NCI-H1694 treated with DMSO at 0.1 percent for 48 hours (cell line): ENCODE data around the gene ZNF638.

Source experiments
- DNase-seq: peaks from one replicate; lab custom pipeline; 2025; lab: John Stamatoyannopoulos, UW

Gene ZNF638

GRCh38 chr2:71336802-71337201 is 5.2 kb downstream of the ZNF638 start:
- DNase-seq = no peak

GRCh38 chr2:71337776-71338175 is 6.2 kb downstream of the ZNF638 start:
- no peak for DNase-seq

DNA sequence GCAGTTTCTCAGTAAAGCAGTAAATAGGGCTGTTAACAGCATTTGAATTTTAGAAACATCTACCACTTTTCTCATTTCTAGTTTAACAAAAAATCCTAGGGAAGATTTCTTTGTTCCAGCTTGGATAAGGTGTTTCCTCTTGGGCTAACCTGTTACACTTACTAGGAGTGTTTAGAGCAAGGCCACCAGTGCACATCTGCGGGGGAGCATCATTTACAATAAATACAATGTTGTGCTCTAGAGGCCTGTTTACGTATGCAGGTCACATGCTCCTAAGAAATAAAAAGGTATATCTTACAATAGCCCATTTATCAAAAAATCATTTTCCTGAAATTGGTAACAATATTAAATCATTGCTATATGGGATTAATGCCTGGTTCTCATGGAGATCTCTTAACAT is 8.1 kb downstream of the ZNF638 start:
- no peak for DNase-seq

GRCh38 chr2:71340176-71340575 is 8.6 kb downstream of the ZNF638 start:
- DNase-seq = no peak

DNA sequence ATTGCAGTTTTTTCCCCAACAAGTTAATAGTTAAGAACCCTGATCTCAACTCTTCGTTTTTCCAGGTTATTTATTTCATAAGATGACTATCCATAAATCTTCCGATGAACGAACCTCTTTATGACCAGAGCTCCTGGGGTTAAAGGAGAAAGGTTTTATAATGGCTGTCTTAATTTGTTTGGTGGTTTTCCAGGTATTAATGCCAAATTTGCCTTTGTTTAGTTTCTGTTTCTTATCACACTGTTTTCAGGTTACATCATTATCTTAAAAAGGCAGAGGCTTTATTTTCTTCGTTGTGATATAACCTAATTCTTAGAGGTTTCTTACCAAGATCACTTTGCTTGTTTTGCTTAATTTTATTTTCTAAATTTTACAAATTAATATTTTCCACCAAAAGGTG is 10.1 kb downstream of the ZNF638 start:
- no peak for DNase-seq

GRCh38 chr2:71346065-71346464 is 14.5 kb downstream of the ZNF638 start:
- no peak for DNase-seq

DNA sequence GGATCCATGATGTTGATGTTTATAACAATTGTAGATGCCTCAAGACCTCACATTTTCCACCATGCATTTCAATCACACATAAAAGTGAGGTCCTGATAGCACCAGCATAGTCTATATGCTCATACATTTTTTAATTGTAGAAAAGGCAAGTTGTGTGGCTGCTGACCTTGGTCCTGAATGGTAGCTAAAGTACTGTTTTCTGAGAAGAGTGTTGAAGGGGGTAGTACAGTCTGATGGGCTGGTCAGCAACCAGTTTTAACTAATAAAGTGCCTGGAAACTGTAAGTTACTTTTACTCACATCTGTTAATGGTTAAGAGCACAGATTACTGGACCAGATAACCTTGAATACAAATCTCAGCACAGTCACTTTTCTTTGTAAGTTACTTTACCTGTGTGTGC is 15.9 kb downstream of the ZNF638 start:
- no peak for DNase-seq

GRCh38 chr2:71348302-71348701 is 16.7 kb downstream of the ZNF638 start:
- no peak for DNase-seq

DNA sequence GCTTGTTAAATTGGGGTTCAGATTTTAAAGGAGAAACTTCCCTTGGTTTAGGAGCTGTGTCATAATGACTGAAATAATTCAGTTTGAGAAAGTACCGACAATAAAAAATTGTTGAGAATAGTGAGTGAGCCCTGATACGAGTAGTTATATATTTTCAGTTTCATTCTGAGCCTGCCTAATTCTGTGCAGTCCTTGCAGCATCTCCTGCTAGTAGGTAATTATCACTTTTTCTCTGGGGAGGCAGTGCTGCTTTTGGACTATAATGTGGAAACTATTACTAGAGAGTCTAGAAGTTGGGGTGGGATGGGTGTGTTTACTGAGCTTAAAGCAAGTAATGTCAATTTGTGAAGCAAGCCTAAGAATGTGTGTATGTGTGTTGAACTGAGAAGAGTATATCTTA is 21.7 kb downstream of the ZNF638 start:
- DNase-seq = no peak

- DNase-seq = no peak
Measured at GRCh38 chr2:71358931-71359671, 27.5 kb downstream of the ZNF638 start.

DNA sequence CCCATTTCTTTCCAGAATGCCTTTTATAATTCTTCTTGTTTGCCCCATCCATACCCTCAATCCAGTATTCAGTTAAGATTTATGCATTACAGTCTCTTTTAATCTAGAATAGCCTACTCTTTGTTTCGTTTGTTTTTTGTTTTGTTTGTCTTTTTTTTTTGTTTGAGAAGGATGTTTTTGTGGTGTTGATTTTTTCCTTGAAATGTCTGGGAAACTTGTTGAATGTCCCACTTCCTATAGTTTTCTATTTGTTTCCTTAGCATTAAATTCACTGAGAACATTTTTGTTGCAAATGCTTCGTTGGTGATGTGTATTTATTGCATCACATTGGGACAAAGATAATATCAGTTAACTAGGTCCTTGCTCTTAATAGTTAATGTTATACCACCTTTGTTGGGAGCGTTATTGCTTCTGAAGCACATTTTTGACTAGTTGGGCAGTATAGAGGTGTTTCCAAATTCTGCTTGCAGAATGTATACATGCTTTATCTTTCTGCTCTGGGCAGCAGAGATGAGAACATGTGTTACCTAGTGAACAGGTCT is 28.9 kb downstream of the ZNF638 start:
- no peak for DNase-seq

GRCh38 chr2:71361631-71362030 is 30.0 kb downstream of the ZNF638 start:
- DNase-seq = no peak

DNA sequence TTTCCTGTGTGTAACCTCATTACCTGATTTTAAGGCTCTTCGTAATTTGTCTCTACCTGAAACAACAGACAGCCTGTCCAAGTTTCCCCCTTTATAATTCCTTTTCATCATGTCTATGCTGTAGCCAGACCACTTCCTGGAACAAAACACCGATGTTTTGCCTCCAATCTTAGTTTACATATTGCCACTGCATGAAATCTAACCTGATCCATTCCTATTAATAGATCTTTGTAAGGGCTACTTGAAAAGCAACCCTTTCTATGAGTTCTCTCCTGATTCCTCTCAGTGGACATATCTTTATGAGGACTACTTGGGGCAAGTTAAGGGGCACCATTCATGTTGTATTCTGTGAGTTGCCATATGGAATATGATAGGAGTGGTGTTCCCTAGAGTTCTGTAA is 30.9 kb downstream of the ZNF638 start:
- DNase-seq = no peak

DNA sequence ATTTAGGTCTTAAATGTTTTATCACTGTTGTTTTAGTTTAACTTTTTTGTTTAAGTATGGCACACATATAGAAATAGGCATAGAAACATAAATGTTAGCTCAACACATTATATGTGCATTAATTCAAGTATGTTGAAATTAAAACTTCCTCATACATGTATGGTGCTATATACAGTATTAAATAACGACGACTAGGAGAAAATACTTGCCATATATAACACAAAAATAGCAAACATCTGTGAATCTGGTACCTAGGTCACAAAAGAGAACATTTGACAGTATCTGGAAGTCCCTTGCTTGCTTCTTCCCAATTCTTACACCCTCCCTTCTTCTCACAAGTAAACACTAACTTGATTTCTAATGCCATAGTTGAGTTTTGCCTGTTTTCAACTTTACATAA is 38.4 kb downstream of the ZNF638 start:
- no peak for DNase-seq

DNA sequence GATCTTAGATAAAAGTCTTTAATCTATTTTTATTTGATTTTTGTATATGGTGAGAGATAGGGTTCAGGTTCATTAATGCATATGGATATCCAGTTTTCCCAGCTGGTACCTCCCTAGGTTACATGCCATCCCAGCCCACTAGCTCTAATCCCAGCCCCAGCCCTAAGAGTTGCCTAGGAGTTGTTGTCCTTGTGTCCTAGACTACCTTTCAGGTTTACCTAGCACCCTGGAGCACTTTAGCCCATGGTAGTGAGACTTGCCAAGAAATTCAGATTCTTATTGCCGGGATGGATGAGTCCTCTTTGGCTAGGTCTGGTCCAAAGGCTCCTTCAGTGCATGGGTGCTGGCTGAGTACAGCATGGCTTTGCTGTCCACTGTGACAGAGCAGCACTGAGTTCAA is 40.5 kb downstream of the ZNF638 start:
- no peak for DNase-seq

DNA sequence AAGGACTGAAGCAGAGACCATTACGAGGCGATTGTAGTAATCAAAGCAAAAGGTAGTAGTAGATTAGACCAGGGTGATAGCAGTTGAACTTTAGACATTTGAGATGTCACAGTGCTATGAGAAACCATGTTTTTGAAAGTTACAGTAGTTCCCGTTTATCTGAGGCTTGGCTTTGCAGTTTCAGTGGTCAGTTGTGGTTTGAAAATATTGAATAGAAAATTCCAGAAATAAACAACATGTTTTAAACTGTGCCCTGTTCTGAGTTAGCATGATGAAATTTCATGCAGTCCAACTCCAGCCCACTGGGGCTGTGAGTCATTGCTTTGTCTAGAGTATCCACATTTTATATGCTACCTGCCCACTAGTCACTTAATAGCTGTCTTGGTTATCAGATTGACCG is 47.5 kb downstream of the ZNF638 start:
- no peak for DNase-seq

GRCh38 chr2:71380665-71381064 is 49.1 kb downstream of the ZNF638 start:
- no peak for DNase-seq

GRCh38 chr2:71385012-71385411 is 53.4 kb downstream of the ZNF638 start:
- no peak for DNase-seq

DNA sequence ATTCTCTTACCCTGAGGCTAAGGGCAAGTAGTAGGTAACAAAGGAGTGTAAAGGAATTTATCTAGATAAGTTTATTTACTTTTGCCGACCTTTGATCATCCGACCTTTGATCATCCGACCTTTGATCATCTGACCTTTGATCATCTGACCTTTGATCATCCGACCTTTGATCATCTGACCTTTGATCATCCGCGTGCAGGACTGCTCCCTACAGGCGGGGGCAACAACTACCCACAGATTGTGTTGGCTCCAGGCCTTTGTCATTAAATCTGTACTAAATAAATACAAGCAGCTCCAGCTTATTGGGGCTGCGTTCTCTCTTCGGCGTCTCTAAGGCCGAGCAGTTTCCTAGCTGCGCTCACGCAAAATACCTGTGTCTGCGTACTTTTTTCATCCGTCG is 56.6 kb downstream of the ZNF638 start:
- DNase-seq = no peak

DNA sequence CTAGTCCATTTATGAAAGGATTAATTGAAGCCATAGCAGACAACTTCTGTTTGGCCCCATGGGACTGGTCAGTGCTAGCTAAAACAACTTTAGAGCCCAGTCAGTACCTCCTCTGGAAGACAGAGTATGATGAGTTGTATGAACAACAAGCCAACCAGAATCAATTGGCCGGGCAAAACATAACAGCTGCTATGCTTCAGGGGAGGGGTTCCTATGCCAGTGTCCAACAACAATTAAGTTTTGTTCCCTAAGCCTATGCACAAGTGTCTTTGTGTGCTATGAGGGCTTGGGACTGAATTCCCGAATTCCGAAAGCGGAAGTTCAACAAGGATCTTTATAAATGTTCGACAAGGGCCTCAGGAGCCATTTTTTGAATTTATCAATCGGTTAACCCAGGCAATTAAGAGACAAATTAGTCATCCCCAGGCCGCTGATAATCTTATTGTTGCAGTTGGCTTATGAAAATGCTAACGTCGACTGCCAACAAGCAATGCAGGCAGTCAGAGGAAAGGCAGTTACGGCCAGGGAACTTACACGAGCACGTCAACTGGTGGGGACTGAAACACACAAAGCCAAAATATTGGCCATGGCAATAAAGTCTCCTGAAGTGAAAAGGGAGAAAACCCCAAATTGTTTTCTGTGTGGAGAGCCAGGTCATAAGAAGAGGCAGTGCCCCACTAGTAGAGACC is 57.9 kb downstream of the ZNF638 start:
- no peak for DNase-seq

GRCh38 chr2:71393216-71393615 is 61.6 kb downstream of the ZNF638 start:
- no peak for DNase-seq

DNA sequence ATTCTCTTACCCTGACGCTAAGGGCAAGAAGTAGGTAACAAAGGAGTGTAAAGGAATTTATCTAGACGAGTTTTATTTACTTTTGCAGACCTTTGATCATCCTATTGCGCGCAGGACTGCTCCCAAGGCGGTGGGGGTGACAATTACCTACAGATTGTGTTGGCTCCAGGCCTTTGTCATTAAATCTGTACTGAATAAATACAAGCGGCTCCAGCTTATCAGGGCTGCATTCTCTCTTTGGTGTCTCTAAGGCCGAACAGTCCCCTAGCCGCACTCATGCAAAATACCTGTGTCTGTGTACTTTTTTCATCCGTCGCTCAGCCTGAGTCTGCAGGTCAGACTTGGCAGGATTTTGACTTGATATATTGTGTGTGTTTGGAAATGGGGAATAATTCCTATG is 63.9 kb downstream of the ZNF638 start:
- no peak for DNase-seq

GRCh38 chr2:71402427-71402826 is 70.8 kb downstream of the ZNF638 start:
- no peak for DNase-seq

DNA sequence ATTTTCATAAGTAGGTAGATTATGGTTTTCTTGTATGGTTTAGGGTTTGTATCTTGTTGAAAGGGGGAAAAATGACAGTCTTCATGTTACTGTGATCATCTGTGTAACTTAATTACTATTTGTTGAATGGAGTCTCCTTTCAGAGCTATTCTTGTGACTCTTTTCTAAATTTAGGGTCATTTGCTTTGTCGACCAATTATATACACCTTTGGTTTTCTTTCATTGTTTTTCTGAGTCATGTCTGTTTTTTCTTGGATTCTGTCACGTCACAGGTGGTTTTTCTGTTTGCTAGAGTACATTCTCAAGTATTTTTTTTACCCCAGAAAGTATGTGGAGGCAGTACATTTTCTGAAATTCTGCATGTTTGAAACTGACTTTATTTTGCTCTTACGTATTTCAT is 78.0 kb downstream of the ZNF638 start:
- no peak for DNase-seq
